ENCODE results near the gene HS6ST3.

DNA sequence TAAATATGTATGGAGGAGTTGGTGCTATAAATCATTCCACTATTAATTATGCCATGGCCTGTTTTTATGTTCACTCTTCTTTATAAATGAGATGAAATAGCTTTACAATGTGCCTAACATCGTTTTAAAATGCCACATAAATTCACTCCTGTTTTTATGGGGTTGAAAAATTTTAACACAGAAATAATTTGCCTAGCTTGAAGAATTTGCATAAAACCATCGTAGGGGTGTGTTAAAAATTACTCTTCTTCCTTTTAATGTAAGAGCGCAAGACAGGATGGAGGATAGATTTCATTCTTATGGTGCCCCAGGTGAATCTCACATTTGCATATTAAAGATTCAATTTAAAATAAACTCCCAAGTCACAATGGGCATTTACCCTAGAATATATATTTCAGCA is 456.6 kb downstream of the HS6ST3 start:
- TF ChIP-seq EZH2 (IDR thresholded peaks at IDR 0.05) (no peak), POLR2AphosphoS5 (IDR thresholded peaks at IDR 0.05; ENCODE audit: borderline replicate concordance, low read depth, low read length) (no peak), FOXP2 (optimal IDR thresholded peaks at IDR 0.05; ENCODE audit: control extremely low read depth, extremely low read length, insufficient read depth) (no peak)
